Osteoblast (primary cell): ENCODE results near the gene CCSAP. TPM values are rescaled to one million over a fixed set of nuclear protein-coding genes. Genes with fewer than 3 reads are reported as not detected.
"Not testable (repeated sequence)": the region's sequence is repeated elsewhere in the genome, so short reads cannot be mapped to it uniquely, and the experiment has no call there.

ENCODE experiments used
- DNase-seq: peaks from one replicate; pipeline ENCODE4 v3.0.0; 2011; ENCODE audit warnings: low spot score, mixed read lengths; ENCODE audit not compliant: insufficient read length; ENCODE audit errors: missing footprints
- H2AFZ ChIP-seq: 2 replicates; pipeline ENCODE4 v1.6.0; 2011; ENCODE audit warnings: mild to moderate bottlenecking, low read length
- H3K27ac ChIP-seq: 2 replicates; pipeline ENCODE4 v1.5.1; 2011; ENCODE audit warnings: mild to moderate bottlenecking, low read depth, low read length, moderate library complexity
- H3K27me3 ChIP-seq: 2 replicates; pipeline ENCODE4 v1.6.0; 2012; ENCODE audit warnings: mild to moderate bottlenecking, control low read depth, inconsistent platforms, low read length, moderate library complexity; ENCODE audit not compliant: insufficient read depth
- H3K36me3 ChIP-seq: 2 replicates; pipeline ENCODE4 v1.5.1; 2011; ENCODE audit warnings: mild to moderate bottlenecking, low read length, control low read depth, moderate library complexity; ENCODE audit not compliant: insufficient read depth
- H3K4me1 ChIP-seq: 2 replicates; pipeline ENCODE4 v1.5.1; 2011; ENCODE audit warnings: mild to moderate bottlenecking, low read length, control low read depth, moderate library complexity; ENCODE audit not compliant: insufficient read depth
- H3K4me2 ChIP-seq: 2 replicates; pipeline ENCODE4 v1.6.0; 2011; ENCODE audit warnings: mild to moderate bottlenecking, low read length; ENCODE audit not compliant: insufficient read depth
- H3K4me3 ChIP-seq: fragments of 200-600 bp; sonication (generic); 3 replicates; pipeline ENCODE4 v1.5.1; 2012; ENCODE audit warnings: mild to moderate bottlenecking, low read length, inconsistent platforms; ENCODE audit not compliant: insufficient read depth
- H3K79me2 ChIP-seq: 2 replicates; pipeline ENCODE4 v1.6.0; 2012; ENCODE audit warnings: mild to moderate bottlenecking, low read length, control low read depth, inconsistent platforms; ENCODE audit not compliant: insufficient read depth
- H3K9me3 ChIP-seq: 2 replicates; pipeline ENCODE4 v1.5.1; 2011; ENCODE audit warnings: low read depth, low read length, control low read depth
- H4K20me1 ChIP-seq: 2 replicates; pipeline ENCODE4 v1.6.0; 2012; ENCODE audit warnings: mild to moderate bottlenecking, low read length, control low read depth; ENCODE audit not compliant: insufficient read depth
- total RNA-seq: library from RNA; depleted of rRNA; stranded (reverse); fragments of >200 nt; gene quantifications from 2 replicates; pipeline ENCODE4 v1.2.3, GENCODE V29; 2012
- TF ChIP-seq, protein P1 (sequence below): IDR thresholded peaks from 2 replicates; pipeline ENCODE4 v1.5.1; 2011; ENCODE audit warnings: mild to moderate bottlenecking, low read depth, low read length, moderate library complexity; ENCODE audit errors: extremely low read depth

Gene CCSAP
- total RNA-seq, 1 donor, result 9.4 TPM

- peaks cover 2% of the 10 kb centered on the region for H3K79me2 ChIP-seq
- H3K4me3 ChIP-seq, result no peak overlapping the region
- no peak overlapping the region for H3K4me2 ChIP-seq
- peaks cover 7% of the 10 kb centered on the region for H3K36me3 ChIP-seq
- H2AFZ ChIP-seq, result no peak overlapping the region
- TF ChIP-seq, protein P1, sequence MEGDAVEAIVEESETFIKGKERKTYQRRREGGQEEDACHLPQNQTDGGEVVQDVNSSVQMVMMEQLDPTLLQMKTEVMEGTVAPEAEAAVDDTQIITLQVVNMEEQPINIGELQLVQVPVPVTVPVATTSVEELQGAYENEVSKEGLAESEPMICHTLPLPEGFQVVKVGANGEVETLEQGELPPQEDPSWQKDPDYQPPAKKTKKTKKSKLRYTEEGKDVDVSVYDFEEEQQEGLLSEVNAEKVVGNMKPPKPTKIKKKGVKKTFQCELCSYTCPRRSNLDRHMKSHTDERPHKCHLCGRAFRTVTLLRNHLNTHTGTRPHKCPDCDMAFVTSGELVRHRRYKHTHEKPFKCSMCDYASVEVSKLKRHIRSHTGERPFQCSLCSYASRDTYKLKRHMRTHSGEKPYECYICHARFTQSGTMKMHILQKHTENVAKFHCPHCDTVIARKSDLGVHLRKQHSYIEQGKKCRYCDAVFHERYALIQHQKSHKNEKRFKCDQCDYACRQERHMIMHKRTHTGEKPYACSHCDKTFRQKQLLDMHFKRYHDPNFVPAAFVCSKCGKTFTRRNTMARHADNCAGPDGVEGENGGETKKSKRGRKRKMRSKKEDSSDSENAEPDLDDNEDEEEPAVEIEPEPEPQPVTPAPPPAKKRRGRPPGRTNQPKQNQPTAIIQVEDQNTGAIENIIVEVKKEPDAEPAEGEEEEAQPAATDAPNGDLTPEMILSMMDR, result no peak
- H3K27me3 ChIP-seq, result no peaks in the 10 kb centered on the region
- DNase-seq, result no peak
- peaks cover 7% of the 10 kb centered on the region for H3K4me1 ChIP-seq
- no peaks in the 10 kb centered on the region for H3K9me3 ChIP-seq
- no peaks in the 10 kb centered on the region for H4K20me1 ChIP-seq
- H3K27ac ChIP-seq, result no peak overlapping the region
These were observed 49.2 kb downstream of the CCSAP start for GRCh38 chr1:229293528-229294204.

DNA sequence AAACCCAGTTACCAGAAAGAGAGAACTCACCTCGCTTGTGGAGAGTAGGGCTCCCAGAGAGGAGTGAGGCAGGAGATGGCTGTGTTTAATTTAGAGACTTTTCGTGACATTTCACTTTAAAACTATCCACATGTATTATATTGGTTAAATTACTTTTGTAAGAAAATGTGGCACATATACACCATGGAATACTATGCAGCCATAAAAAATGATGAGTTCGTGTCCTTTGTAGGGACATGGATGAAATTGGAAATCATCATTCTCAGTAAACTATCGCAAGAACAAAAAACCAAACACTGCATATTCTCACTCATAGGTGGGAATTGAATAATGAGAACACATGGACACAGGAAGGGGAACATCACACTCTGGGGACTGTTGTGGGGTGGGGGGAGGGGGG lies 51.2 kb downstream of the CCSAP start:
- H3K27me3 ChIP-seq, H3K4me2 ChIP-seq, H4K20me1 ChIP-seq, H3K36me3 ChIP-seq, H2AFZ ChIP-seq, H3K9me3 ChIP-seq, DNase-seq, H3K27ac ChIP-seq, H3K4me1 ChIP-seq, H3K4me3 ChIP-seq: not testable (repeated sequence)
- peaks cover 13% of the 10 kb centered on the region for H3K79me2 ChIP-seq

DNA sequence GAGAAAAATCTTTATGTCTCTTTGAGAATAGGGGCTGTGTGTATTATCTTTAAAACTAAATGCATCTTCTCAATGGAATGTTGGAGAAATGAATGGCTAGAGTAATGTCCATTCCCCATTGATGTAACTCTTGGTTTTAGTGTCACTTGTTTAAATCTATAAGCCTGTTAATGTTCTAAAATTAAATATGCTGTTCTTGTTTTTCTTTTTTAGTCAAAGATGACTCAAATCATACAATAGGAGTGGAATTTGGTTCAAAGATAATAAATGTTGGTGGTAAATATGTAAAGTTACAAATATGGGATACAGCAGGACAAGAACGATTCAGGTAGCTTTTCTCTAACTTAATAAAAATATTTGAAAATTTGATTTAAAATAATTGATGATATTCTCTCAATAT lies 54.3 kb downstream of the CCSAP start:
- Histone ChIP-seq H4K20me1 (peaks cover 15% of the 10 kb centered on the region), H3K79me2 (peaks cover 38% of the 10 kb centered on the region), H3K27ac (no peak overlapping the region), H3K4me3 (no peak overlapping the region), H3K4me2 (no peak overlapping the region), H3K36me3 (peaks cover 4% of the 10 kb centered on the region), H2AFZ (no peak overlapping the region), H3K4me1 (no peaks in the 10 kb centered on the region), H3K9me3 (no peaks in the 10 kb centered on the region), H3K27me3 (no peaks in the 10 kb centered on the region)
- DNase-seq, result no peak
- TF ChIP-seq, protein P1, result no peak

DNA sequence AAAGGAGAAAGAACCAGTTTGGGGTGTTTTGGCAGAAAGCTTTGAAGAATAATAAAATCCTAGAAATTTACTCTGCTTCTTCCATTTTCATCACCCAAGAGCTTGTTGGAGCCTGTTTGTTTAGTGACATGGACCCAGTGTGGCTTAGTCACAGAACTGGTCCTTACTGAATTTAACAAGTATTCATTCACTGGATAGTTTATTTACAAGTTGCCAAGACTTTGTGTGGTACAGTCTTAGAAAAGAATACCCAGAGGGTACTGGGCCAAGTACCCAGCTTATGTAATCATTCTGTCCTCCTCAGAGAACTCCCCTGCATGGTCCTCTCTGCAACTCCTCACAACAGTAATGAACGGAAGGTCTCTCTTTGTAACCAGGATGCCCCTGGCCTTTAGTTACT lies 55.6 kb downstream of the CCSAP start:
- peaks cover 19% of the 10 kb centered on the region for H4K20me1 ChIP-seq
- peaks cover 4% of the 10 kb centered on the region for H3K36me3 ChIP-seq
- H3K9me3 ChIP-seq, result no peaks in the 10 kb centered on the region
- H3K4me1 ChIP-seq, result no peaks in the 10 kb centered on the region
- no peak for DNase-seq
- H3K4me3 ChIP-seq, result no peak overlapping the region
- TF ChIP-seq, protein P1, result no peak
- no peaks in the 10 kb centered on the region for H3K27me3 ChIP-seq
- peaks cover 51% of the 10 kb centered on the region for H3K79me2 ChIP-seq
- H3K4me2 ChIP-seq, result no peak overlapping the region
- no peak overlapping the region for H3K27ac ChIP-seq
- no peak overlapping the region for H2AFZ ChIP-seq
